HepG2 (cell line): ENCODE measurements around the gene TANC1. TPM values are rescaled to one million over a fixed set of nuclear protein-coding genes. Genes with fewer than 3 reads are reported as not detected.

Source experiments
- ATAC-seq: fragments of 200-7000 bp; cut with Tn5 transposase; 3 replicates; pipeline ENCODE4 v1.9.1; 2020; ENCODE audit warnings: mild to moderate bottlenecking, moderate library complexity
- BruUV-seq: library from RNA; stranded (reverse); fragments of 400-500 nt; replicated peaks from 2 replicates; lab custom pipeline; 2021; lab: Mats Ljungman, UMichigan
- CTCF ChIA-PET: fragments of 300-600 bp; formaldehyde crosslinking; extraction: SDS; loops from one replicate; lab custom pipeline; 2021; ENCODE audit warnings: low total read pairs, inconsistent platforms, low intra/inter-chr PET ratio; lab: Yijun Ruan, JAX
- POLR2A ChIA-PET: fragments of 350-600 bp; sonication (Branson Sonifier 250); formaldehyde crosslinking; loops from one replicate; lab custom pipeline; 2020; ENCODE audit warnings: antibody characterized with exemption, inconsistent platforms; lab: Yijun Ruan, JAX
- DNase-seq: peaks from one replicate; pipeline ENCODE4 v3.0.0-alpha.2; 2015; ENCODE audit warnings: low spot score
- FAIRE-seq: peaks from 3 replicates; lab custom pipeline; 2011; peaks lifted over from hg19 to GRCh38; lab: Jason Lieb, UNC
- H2AFZ ChIP-seq: one replicate; pipeline ENCODE4 v1.6.1; 2011; ENCODE audit warnings: low read length, inconsistent platforms
- H3K27ac ChIP-seq: fragments of 300-600 bp; 3 replicates; pipeline ENCODE4 v1.8.0; 2011; ENCODE audit warnings: mixed run types, mild to moderate bottlenecking, mixed read lengths, low read length, inconsistent platforms; ENCODE audit not compliant: insufficient read depth; ENCODE audit errors: extremely low read length
- H3K27me3 ChIP-seq, 2 experiments: fragments of 200-600 bp in 1 of 2; 2 replicates in 1 of 2; 3 replicates in 1 of 2; pipeline versions ENCODE4 v1.6.0 to v1.8.0; 2011; ENCODE audit warnings: low read length in 2 of 2, mild to moderate bottlenecking in 2 of 2, moderate library complexity in 2 of 2, inconsistent platforms in 1 of 2; ENCODE audit not compliant: insufficient read depth in 2 of 2, control insufficient read depth in 1 of 2
- H3K36me3 ChIP-seq, 2 experiments: fragments of 200-600 bp in 1 of 2; replicated peaks in 1 of 2; 2 replicates in 1 of 2; 3 replicates in 1 of 2; pipeline versions ENCODE4 v1.5.1 to v1.8.0; 2011; ENCODE audit warnings: low read length in 2 of 2, inconsistent platforms in 1 of 2; ENCODE audit not compliant: insufficient read depth in 2 of 2, control insufficient read depth in 1 of 2
- H3K4me1 ChIP-seq: 2 replicates; pipeline ENCODE4 v1.5.1; 2012; ENCODE audit warnings: low read length, inconsistent platforms; ENCODE audit not compliant: insufficient read depth
- H3K4me2 ChIP-seq: 2 replicates; pipeline ENCODE4 v1.6.0; 2011; ENCODE audit warnings: low read depth, low read length, inconsistent platforms
- H3K4me3 ChIP-seq, 3 experiments: fragments of 200-600 bp in 1 of 3; sonication (generic), shearing (Covaris generic) in 1 of 3; replicated peaks in 1 of 3; 2 replicates each; pipeline ENCODE4 v1.5.1; 2011 to 2016; ENCODE audit warnings: low read length in 3 of 3, inconsistent platforms in 2 of 3, low read depth in 2 of 3, mild to moderate bottlenecking in 2 of 3, control low read depth in 1 of 3, mixed read lengths in 1 of 3; ENCODE audit not compliant: insufficient read depth in 1 of 3
- H3K79me2 ChIP-seq: one replicate; pipeline ENCODE4 v1.6.1; 2011; ENCODE audit warnings: low read length, inconsistent platforms; ENCODE audit not compliant: insufficient read depth
- H3K9ac ChIP-seq: 2 replicates; pipeline ENCODE4 v1.6.0; 2011; ENCODE audit warnings: mild to moderate bottlenecking, low read depth, low read length, inconsistent platforms; ENCODE audit not compliant: insufficient read depth
- H3K9me3 ChIP-seq: 2 replicates; pipeline ENCODE4 v1.5.1; 2012; ENCODE audit warnings: mild to moderate bottlenecking, low read length
- H4K20me1 ChIP-seq: 2 replicates; pipeline ENCODE4 v1.6.0; 2011; ENCODE audit warnings: inconsistent platforms, mild to moderate bottlenecking, low read length, moderate library complexity; ENCODE audit not compliant: insufficient read depth
- EHMT2 ChIP-seq: fragments of 200-600 bp; sonication (generic); IDR thresholded peaks from 2 replicates; pipeline ENCODE4 v1.7.0; 2017; ENCODE audit warnings: antibody characterized with exemption, low read depth, low read length, borderline replicate concordance
- HMG20B ChIP-seq: conservative IDR thresholded peaks from 2 replicates; pipeline ENCODE4 v1.6.1; 2016; ENCODE audit warnings: missing genetic modification reagents, missing compliant biosample characterization
- NR2F2 ChIP-seq: IDR thresholded peaks from 2 replicates; pipeline ENCODE4 v1.6.1; 2012; ENCODE audit warnings: low read depth, inconsistent platforms, borderline replicate concordance
- PPARG ChIP-seq: conservative IDR thresholded peaks from 2 replicates; pipeline ENCODE4 v1.6.1; 2016; ENCODE audit warnings: missing biosample characterization, missing genetic modification reagents
- SIX4 ChIP-seq: sonication (generic); formaldehyde crosslinking; IDR thresholded peaks from 2 replicates; pipeline ENCODE4 v1.4.0; 2020; ENCODE audit warnings: missing genetic modification reagents
- STAG1 ChIP-seq: sonication (generic); formaldehyde crosslinking; IDR thresholded peaks from 2 replicates; pipeline ENCODE4 v1.4.0; 2020; ENCODE audit warnings: missing genetic modification reagents
- ZFP62 ChIP-seq: sonication (generic); formaldehyde crosslinking; IDR thresholded peaks from 2 replicates; pipeline ENCODE4 v1.4.0; 2020; ENCODE audit warnings: missing genetic modification reagents
- ZNF441 ChIP-seq: sonication (generic); formaldehyde crosslinking; IDR thresholded peaks from 2 replicates; pipeline ENCODE4 v1.7.0; 2021; ENCODE audit warnings: missing genetic modification reagents, borderline replicate concordance
- ZNF652 ChIP-seq: IDR thresholded peaks from 2 replicates; pipeline ENCODE4 v1.6.1; 2016; ENCODE audit warnings: low read depth, borderline replicate concordance
- WGBS: methylation state at CpG from one replicate; pipeline ENCODE4 v1.1.6; 2017; ENCODE audit warnings: low lambda C conversion rate; 5-methylcytosine and 5-hydroxymethylcytosine counted together
- in situ Hi-C: cut with HindIII; loops from 2 replicates; pipeline ENCODE4 v1.10.0; 2017; ENCODE audit warnings: low pct_unique_long_range_greater_than_20kb; ENCODE audit not compliant: extremely low pct_ligation_motif_present
- intact Hi-C: fragments of 100-400 bp; cut with micrococcal nuclease; formaldehyde crosslinking; loops from one replicate; pipeline ENCODE4 v1.10.0; 2022; ENCODE audit not compliant: unreplicated experiment
- polyA plus RNA-seq, 8 experiments: library from polyadenylated mRNA; depleted of rRNA in 3 of 8; stranded (reverse) in 7 of 8; unstranded in 1 of 8; fragments of >200 nt; fragmentation: Illumina TruSeq in 4 of 8; extraction: Trizol in 4 of 8; gene quantifications; 2 replicates each; pipeline versions ENCODE4 v1.2.1 to v1.2.3, GENCODE V29; 2011 to 2016; ENCODE audit warnings: low read depth in 4 of 8, missing spikeins in 1 of 8, mixed read lengths in 1 of 8; ENCODE audit not compliant: insufficient read depth in 1 of 8
- total RNA-seq, 5 experiments: library from RNA; depleted of rRNA; stranded (reverse); fragments of >200 nt; fragmentation: Illumina TruSeq; extraction: Trizol; gene quantifications; 2 replicates each; pipeline ENCODE4 v1.2.3, GENCODE V29; 2016; ENCODE audit warnings: low read depth in 1 of 5
- TF ChIP-seq, protein P1 (sequence below): sonication (generic); formaldehyde crosslinking; IDR thresholded peaks from 2 replicates; pipeline ENCODE4 v1.4.0; 2020; ENCODE audit warnings: missing genetic modification reagents, borderline replicate concordance

TANC1 gene
- total and polyA plus RNA-seq, 2 of the 13 experiments (the other 11 are each of a cell fraction or from before 2014, with no cell fraction given): 2.3 to 5.6 TPM

DNA sequence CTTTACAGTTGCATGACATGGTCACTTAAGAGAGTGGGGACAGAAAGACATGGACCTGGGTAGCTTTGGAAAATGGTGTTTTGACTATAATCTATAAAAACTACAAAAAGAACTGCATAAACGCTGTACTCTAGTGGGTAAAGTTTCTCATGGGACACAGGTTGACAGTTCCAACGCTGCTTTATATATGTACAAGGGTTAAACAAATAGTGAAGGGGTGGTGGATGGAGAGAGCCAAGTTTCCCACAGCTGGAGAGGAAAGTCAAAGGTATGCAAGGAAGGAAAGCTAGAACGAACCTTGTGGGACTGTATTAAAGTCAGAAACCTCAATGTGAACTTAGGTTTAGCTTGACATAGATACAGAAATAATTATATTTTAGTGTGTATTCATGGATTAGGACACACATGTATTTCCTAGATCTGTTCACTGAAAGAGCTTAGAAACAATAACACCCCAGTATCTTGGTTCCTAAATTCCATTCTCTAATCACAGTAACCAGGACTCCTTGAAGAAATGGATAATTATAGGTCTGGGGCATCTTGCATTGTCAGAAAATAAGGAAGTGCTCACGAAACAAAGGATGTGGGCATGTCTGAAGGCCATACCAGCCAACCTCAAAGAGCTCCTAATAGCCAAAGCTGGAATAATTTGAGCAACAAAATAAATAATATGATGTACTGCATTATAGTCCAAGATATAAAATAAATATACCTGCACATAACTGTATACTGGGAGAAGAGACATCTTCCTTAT lies 28.8 kb downstream of the TANC1 start:
- Histone ChIP-seq H3K9ac (no peak overlapping the region), H3K27me3 (no peaks in the 10 kb centered on the region), H4K20me1 (no peaks in the 10 kb centered on the region), H3K4me2 (no peak overlapping the region), H2AFZ (no peak overlapping the region), H3K27ac (no peak overlapping the region), H3K79me2 (no peaks in the 10 kb centered on the region), H3K36me3 (no peaks in the 10 kb centered on the region), H3K4me1 (peaks cover 78% of the 10 kb centered on the region), H3K9me3 (no peaks in the 10 kb centered on the region), H3K4me3 (no peak overlapping the region)
- DNase-seq: peak; percentile 18
- in situ Hi-C loops: no loop called here
- ChIA-PET POLR2A (interaction anchor here (1.0 kb wide), 1 partner anchor 31 kb away, joined by 3 read pairs; no protein-coding TSS in a partner anchor), CTCF (no interaction called here)
- peak; percentile 90 for TF ChIP-seq PPARG
- peak; percentile 76 for TF ChIP-seq ZNF652 (CRISPR knock-in tag)
- TF ChIP-seq EHMT2: no peak
- TF ChIP-seq ZNF441 (CRISPR knock-in tag): no peak
- intact Hi-C loops: loop anchor here (5.0 kb wide), 1 partner anchor 120 kb away; no protein-coding TSS in a partner anchor
- no peak for ATAC-seq
- WGBS: 13% methylated on average over 4 of the region's 4 CpGs
- BruUV-seq: no TSS peak
- peak; percentile 15 for FAIRE-seq

DNA sequence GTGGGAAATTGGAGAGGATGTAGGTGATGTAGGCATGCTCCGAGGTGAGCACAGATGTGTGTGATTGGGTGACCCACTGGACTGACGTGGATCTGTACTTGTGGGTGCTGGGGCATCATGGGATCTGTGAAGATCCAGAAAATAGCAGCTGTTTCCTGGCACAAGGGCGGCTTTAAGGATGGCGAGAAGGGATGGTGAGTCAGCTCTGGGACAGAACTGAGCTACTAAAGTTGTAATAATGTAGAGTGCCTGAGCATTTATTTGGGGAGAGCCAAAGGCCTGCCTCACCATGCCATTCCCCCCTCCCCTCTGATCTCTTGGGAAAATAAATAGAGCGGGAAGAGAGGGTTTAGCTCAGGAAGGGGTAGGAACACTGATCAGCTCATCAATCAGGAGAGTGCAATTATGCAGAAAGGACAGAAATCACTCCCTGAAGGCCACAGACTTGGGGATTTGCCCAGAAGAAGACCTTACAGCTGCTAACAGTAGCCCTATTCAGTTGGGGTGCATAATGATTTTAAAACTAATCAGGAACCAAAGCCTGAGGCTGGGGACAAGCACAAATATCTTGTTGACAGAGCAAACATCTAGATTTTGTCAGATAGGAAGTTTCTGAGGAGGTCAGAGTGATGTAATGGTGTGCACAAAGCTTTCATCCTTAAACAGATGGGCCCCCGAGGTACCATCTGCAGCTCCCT lies 30.3 kb downstream of the TANC1 start:
- FAIRE-seq: peak; percentile 84
- H3K36me3 ChIP-seq: no peaks in the 10 kb centered on the region
- POLR2A ChIA-PET: interaction anchor here (1.1 to 1.4 kb wide), 4 partner anchors 9 to 36 kb away, joined by 3 to 7 read pairs (median 3); partner anchors contain the start of gene TANC1
- H3K27ac ChIP-seq: no peak overlapping the region
- no peak overlapping the region for H3K4me3 ChIP-seq
- no peak overlapping the region for H3K9ac ChIP-seq
- H3K9me3 ChIP-seq: no peaks in the 10 kb centered on the region
- 8% methylated on average over 6 of the region's 6 CpGs for whole genome bisulfite sequencing
- BruUV-seq: no TSS peak
- H3K4me1 ChIP-seq: peaks cover 78% of the 10 kb centered on the region
- intact Hi-C loops (loop anchor here (5.0 kb wide), 1 partner anchor 119 kb away; no protein-coding TSS in a partner anchor), in situ Hi-C loops (no loop called here)
- CTCF ChIA-PET: no interaction called here
- peak overlapping the region; percentile 37 for H3K4me2 ChIP-seq
- peak; percentile 47 for ATAC-seq
- H3K79me2 ChIP-seq: no peaks in the 10 kb centered on the region
- no peaks in the 10 kb centered on the region for H4K20me1 ChIP-seq
- peak; percentile 86 for DNase-seq
- H3K27me3 ChIP-seq: no peaks in the 10 kb centered on the region
- H2AFZ ChIP-seq: no peak overlapping the region
- peak; percentile 16; the same call in 1 of the 2 replicates for TF ChIP-seq SIX4 (CRISPR knock-in tag)
- TF ChIP-seq HMG20B (CRISPR knock-in tag): peak; percentile 50; the same call in 1 of the 2 replicates
- peak; percentile 47; the same call in 1 of the 2 replicates for TF ChIP-seq NR2F2
- TF ChIP-seq ZFP62 (CRISPR knock-in tag): no peak
- no peak for TF ChIP-seq STAG1 (CRISPR knock-in tag)
- TF ChIP-seq, protein P1, sequence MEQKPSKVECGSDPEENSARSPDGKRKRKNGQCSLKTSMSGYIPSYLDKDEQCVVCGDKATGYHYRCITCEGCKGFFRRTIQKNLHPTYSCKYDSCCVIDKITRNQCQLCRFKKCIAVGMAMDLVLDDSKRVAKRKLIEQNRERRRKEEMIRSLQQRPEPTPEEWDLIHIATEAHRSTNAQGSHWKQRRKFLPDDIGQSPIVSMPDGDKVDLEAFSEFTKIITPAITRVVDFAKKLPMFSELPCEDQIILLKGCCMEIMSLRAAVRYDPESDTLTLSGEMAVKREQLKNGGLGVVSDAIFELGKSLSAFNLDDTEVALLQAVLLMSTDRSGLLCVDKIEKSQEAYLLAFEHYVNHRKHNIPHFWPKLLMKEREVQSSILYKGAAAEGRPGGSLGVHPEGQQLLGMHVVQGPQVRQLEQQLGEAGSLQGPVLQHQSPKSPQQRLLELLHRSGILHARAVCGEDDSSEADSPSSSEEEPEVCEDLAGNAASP (CRISPR knock-in tag): peak; percentile 54; the same call in 1 of the 2 replicates
